IMR-90 (cell line): ENCODE results near the gene OXSR1. TPM values are rescaled to one million over a fixed set of nuclear protein-coding genes. Genes with fewer than 3 reads are reported as not detected.

Experiments used
- ATAC-seq: fragments of 200-7000 bp; cut with Tn5 transposase; 2 replicates; pipeline ENCODE4 v1.9.1; 2020; ENCODE audit warnings: low read depth, mild to moderate bottlenecking, moderate library complexity
- BruUV-seq: library from RNA; stranded (reverse); fragments of 400-500 nt; replicated peaks from 2 replicates; lab custom pipeline; 2021; lab: Mats Ljungman, UMichigan
- CTCF ChIA-PET: fragments of 300-600 bp; formaldehyde crosslinking; extraction: SDS; loops from one replicate; lab custom pipeline; 2021; ENCODE audit warnings: antibody characterized with exemption; lab: Yijun Ruan, JAX
- POLR2A ChIA-PET: fragments of 300-600 bp; sonication (Branson Sonifier 250); formaldehyde crosslinking; loops from one replicate; lab custom pipeline; 2022; ENCODE audit warnings: antibody characterized with exemption; ENCODE audit not compliant: unreplicated experiment; lab: Charles Lee
- DNase-seq: peaks from one replicate; pipeline ENCODE4 v3.0.0; 2013
- H2AFZ ChIP-seq: replicated peaks from 2 replicates; pipeline ENCODE3; 2013; ENCODE audit warnings: low read length, mild to moderate bottlenecking; ENCODE audit not compliant: poor library complexity
- H2AK5ac ChIP-seq: 2 replicates; pipeline ENCODE4 v1.6.1; 2013; ENCODE audit warnings: low read depth, low read length, inconsistent platforms
- H2AK9ac ChIP-seq: replicated peaks from 2 replicates; pipeline ENCODE3; 2013; ENCODE audit warnings: mild to moderate bottlenecking, low read depth, low read length, moderate library complexity; ENCODE audit not compliant: poor library complexity
- H2BK120ac ChIP-seq: 2 replicates; pipeline ENCODE4 v1.6.1; 2013; ENCODE audit warnings: low read depth, low read length, inconsistent platforms
- H2BK15ac ChIP-seq: 3 replicates; pipeline ENCODE4 v1.6.1; 2013; ENCODE audit warnings: low read depth, low read length, inconsistent platforms
- H2BK20ac ChIP-seq: 2 replicates; pipeline ENCODE4 v1.6.1; 2013; ENCODE audit warnings: low read depth, mild to moderate bottlenecking, inconsistent platforms, low read length, moderate library complexity
- H2BK5ac ChIP-seq: 2 replicates; pipeline ENCODE4 v1.6.1; 2013; ENCODE audit warnings: mild to moderate bottlenecking, low read depth, low read length, inconsistent platforms; ENCODE audit not compliant: poor library complexity, severe bottlenecking
- H3K14ac ChIP-seq: replicated peaks from 2 replicates; pipeline ENCODE4 v1.6.1; 2013; ENCODE audit warnings: low read depth, low read length, inconsistent platforms
- H3K18ac ChIP-seq: 2 replicates; pipeline ENCODE4 v1.6.1; 2013; ENCODE audit warnings: low read depth, low read length, control low read depth
- H3K23ac ChIP-seq: 2 replicates; pipeline ENCODE4 v1.6.1; 2013; ENCODE audit warnings: low read depth, low read length, inconsistent platforms
- H3K27ac ChIP-seq: 2 replicates; pipeline ENCODE4 v1.5.1; 2013; ENCODE audit warnings: mild to moderate bottlenecking, control low read depth, low read length; ENCODE audit not compliant: insufficient read depth
- H3K27me3 ChIP-seq: 2 replicates; pipeline ENCODE4 v1.6.1; 2013; ENCODE audit warnings: low read length; ENCODE audit not compliant: control insufficient read depth, insufficient read depth
- H3K36me3 ChIP-seq: 2 replicates; pipeline ENCODE4 v1.6.1; 2013; ENCODE audit warnings: low read length, mixed read lengths; ENCODE audit not compliant: control insufficient read depth, insufficient read depth
- H3K4ac ChIP-seq: 2 replicates; pipeline ENCODE4 v1.6.1; 2013; ENCODE audit warnings: low read depth, low read length, inconsistent platforms
- H3K4me1 ChIP-seq: 2 replicates; pipeline ENCODE4 v1.6.1; 2013; ENCODE audit warnings: low read length, mixed read lengths; ENCODE audit not compliant: control insufficient read depth, insufficient read depth
- H3K4me2 ChIP-seq: 2 replicates; pipeline ENCODE4 v1.6.1; 2013; ENCODE audit warnings: low read depth, mild to moderate bottlenecking, control low read depth, low read length, moderate library complexity
- H3K4me3 ChIP-seq: 2 replicates; pipeline ENCODE4 v1.5.1; 2013; ENCODE audit warnings: low read depth, mild to moderate bottlenecking, control low read depth, low read length, moderate library complexity; ENCODE audit not compliant: insufficient read depth
- H3K56ac ChIP-seq: 2 replicates; pipeline ENCODE4 v1.6.1; 2013; ENCODE audit warnings: low read length, inconsistent platforms; ENCODE audit not compliant: insufficient read depth; ENCODE audit errors: extremely low read depth
- H3K79me1 ChIP-seq, 2 experiments: 2 replicates each; pipeline ENCODE4 v1.6.1; 2013; ENCODE audit warnings: low read length in 2 of 2, inconsistent platforms in 1 of 2, low read depth in 1 of 2
- H3K9ac ChIP-seq: 2 replicates; pipeline ENCODE4 v1.6.1; 2013; ENCODE audit warnings: low read depth, low read length, control low read depth
- H3K9me1 ChIP-seq: 2 replicates; pipeline ENCODE4 v1.6.1; 2013; ENCODE audit warnings: low read length, inconsistent platforms; ENCODE audit not compliant: insufficient read depth
- H3K9me3 ChIP-seq: 2 replicates; pipeline ENCODE4 v1.6.1; 2013; ENCODE audit warnings: low read length; ENCODE audit not compliant: control insufficient read depth, insufficient read depth
- H4K20me1 ChIP-seq: 2 replicates; pipeline ENCODE4 v1.6.1; 2013; ENCODE audit warnings: low read length, inconsistent platforms; ENCODE audit not compliant: insufficient read depth
- H4K5ac ChIP-seq: 2 replicates; pipeline ENCODE4 v1.6.1; 2013; ENCODE audit warnings: mild to moderate bottlenecking, low read depth, low read length, control low read depth
- H4K8ac ChIP-seq, 2 experiments: 2 replicates each; pipeline ENCODE4 v1.6.1; 2013; ENCODE audit warnings: low read depth in 2 of 2, low read length in 2 of 2, control low read depth in 1 of 2, inconsistent platforms in 1 of 2
- H4K91ac ChIP-seq: 2 replicates; pipeline ENCODE4 v1.6.1; 2013; ENCODE audit warnings: low read depth, low read length, inconsistent platforms; ENCODE audit not compliant: insufficient read depth
- POLR2A ChIP-seq: IDR thresholded peaks from 2 replicates; pipeline ENCODE4 v1.6.1; 2012; ENCODE audit warnings: mild to moderate bottlenecking, low read depth, low read length
- USF2 ChIP-seq: fragments of 150-350 bp; IDR thresholded peaks from 2 replicates; pipeline ENCODE4 v1.6.1; 2017; ENCODE audit warnings: mild to moderate bottlenecking, antibody characterized with exemption, low read length, low read depth
- WGBS, 2 experiments: methylation state at CpG; one replicate each; pipeline versions ENCODE4 v1.1.5 to v1.1.7; 2013; ENCODE audit warnings: missing lambda C conversion rate in 2 of 2; ENCODE audit not compliant: insufficient read length in 1 of 2; ENCODE audit errors: extremely low coverage in 2 of 2; 5-methylcytosine and 5-hydroxymethylcytosine counted together
- dilution Hi-C: fragments of 300-500 bp; cut with HindIII; formaldehyde crosslinking; loops from one replicate; pipeline ENCODE4 v1.14.3; 2018; ENCODE audit warnings: low sequenced_read_pairs; ENCODE audit not compliant: unreplicated experiment
- in situ Hi-C: fragments of 300-500 bp; cut with MboI; formaldehyde crosslinking; loops from 3 replicates; pipeline ENCODE4 v1.14.3; 2019; ENCODE audit warnings: low sequenced_read_pairs, inconsistent platforms, mixed read lengths
- intact Hi-C: fragments of 100-400 bp; cut with micrococcal nuclease; formaldehyde crosslinking; loops from 2 replicates; pipeline ENCODE4 v1.10.0; 2022
- polyA plus RNA-seq, 3 experiments: library from polyadenylated mRNA; depleted of rRNA; stranded (reverse); fragments of >200 nt; gene quantifications; 2 replicates each; pipeline ENCODE4 v1.2.3, GENCODE V29; 2012; ENCODE audit warnings: low replicate concordance in 1 of 3
- total RNA-seq: library from RNA; depleted of rRNA; stranded (reverse); fragments of >200 nt; gene quantifications from 2 replicates; pipeline ENCODE4 v1.2.3, GENCODE V29; 2012

The OXSR1 gene
- total and polyA plus RNA-seq, 2 of the 4 experiments (the other 2 are of a cell fraction): 32.9 to 37.6 TPM

- CTCF ChIA-PET: no interaction called here
Observed at GRCh38 chr3:38167591-38167990, 2.3 kb downstream of the OXSR1 start.

More at GRCh38 chr3:38167591-38167990, 2.3 kb downstream of the OXSR1 start:
- WGBS, 2 experiments: no CpG with 5 or more reads among the region's 4 CpGs
- Histone ChIP-seq H2BK5ac (peak overlapping the region; percentile 96), H2BK120ac (peak overlapping the region; percentile 90), H3K56ac (no peak overlapping the region), H3K4me1 (peaks cover 7% of the 10 kb centered on the region), H3K4me2 (peak overlapping the region; percentile 72; the same call in 1 of the 2 replicates), H3K4me3 (no peak overlapping the region), H3K9me3 (no peaks in the 10 kb centered on the region), H3K23ac (peak overlapping the region; percentile 77), H2BK15ac (peak overlapping the region; percentile 76; the same call in 2 of the 3 replicates), H3K14ac (peak overlapping the region; percentile 80), H2AFZ (no peak overlapping the region), H3K27ac (peak overlapping the region; percentile 45; the same call in 1 of the 2 replicates), H3K9ac (no peak overlapping the region), H4K91ac (peak overlapping the region; percentile 57), H4K5ac (peak overlapping the region; percentile 63; the same call in 1 of the 2 replicates), H3K79me1 (peaks cover 0 to 25% of the 10 kb centered on the region in 2 experiments; a peak in 2 of 4 replicates), H2AK5ac (peak overlapping the region; percentile 44; the same call in 1 of the 2 replicates), H3K9me1 (0 out of 2 replicates have a peak, but pooled peaks cover 7% of the 10 kb centered on the region), H2AK9ac (no peak overlapping the region), H3K36me3 (no peaks in the 10 kb centered on the region), H4K20me1 (peaks cover 17% of the 10 kb centered on the region; the same call in 1 of the 2 replicates), H2BK20ac (peak overlapping the region; percentile 85), H3K4ac (peak overlapping the region; percentile 93), H3K18ac (peak overlapping the region; percentile 83; the same call in 1 of the 2 replicates), H4K8ac (peak overlapping the region in 1 of 2 experiments; percentile 82; a peak in 2 of 4 replicates), H3K27me3 (no peaks in the 10 kb centered on the region)
- dilution Hi-C loops (no loop called here), intact Hi-C loops (no loop called here), in situ Hi-C loops (no loop called here)
- DNase-seq (no peak), ATAC-seq (no peak)
- TF ChIP-seq POLR2A: no peak
- TF ChIP-seq USF2: no peak
- POLR2A ChIA-PET: no interaction called here
- no TSS peak for BruUV-seq
